Mesodermal cell (in vitro differentiated cells): ENCODE results near the gene TMEM229B.

Experiments
- H3K27ac ChIP-seq: 2 replicates; pipeline ENCODE4 v1.7.0; 2013; ENCODE audit warnings: mild to moderate bottlenecking, low read depth, low read length, moderate library complexity; ENCODE audit not compliant: severe bottlenecking
- H3K36me3 ChIP-seq: 2 replicates; pipeline ENCODE4 v1.7.1; 2013; ENCODE audit warnings: mild to moderate bottlenecking, low read length, moderate library complexity; ENCODE audit not compliant: control insufficient read depth, insufficient read depth
- H3K4me1 ChIP-seq: one replicate; pipeline ENCODE4 v1.7.1; 2013; ENCODE audit warnings: mild to moderate bottlenecking, low read length; ENCODE audit not compliant: insufficient read depth, control insufficient read depth, poor library complexity, severe bottlenecking
- H3K4me3 ChIP-seq: 2 replicates; pipeline ENCODE4 v1.7.0; 2013; ENCODE audit warnings: low read length, control low read depth, mild to moderate bottlenecking; ENCODE audit not compliant: insufficient read depth, poor library complexity, severe bottlenecking; ENCODE audit errors: extremely low read depth
- H3K9me3 ChIP-seq: 2 replicates; pipeline ENCODE4 v1.7.1; 2013; ENCODE audit warnings: mild to moderate bottlenecking, low read length, moderate library complexity; ENCODE audit not compliant: control insufficient read depth
- WGBS, 2 experiments: methylation state at CpG; one replicate each; pipeline ENCODE4 v1.1.5; 2013; ENCODE audit warnings: missing lambda C conversion rate in 2 of 2; ENCODE audit not compliant: insufficient coverage in 2 of 2; 5-methylcytosine and 5-hydroxymethylcytosine counted together

TMEM229B gene

DNA sequence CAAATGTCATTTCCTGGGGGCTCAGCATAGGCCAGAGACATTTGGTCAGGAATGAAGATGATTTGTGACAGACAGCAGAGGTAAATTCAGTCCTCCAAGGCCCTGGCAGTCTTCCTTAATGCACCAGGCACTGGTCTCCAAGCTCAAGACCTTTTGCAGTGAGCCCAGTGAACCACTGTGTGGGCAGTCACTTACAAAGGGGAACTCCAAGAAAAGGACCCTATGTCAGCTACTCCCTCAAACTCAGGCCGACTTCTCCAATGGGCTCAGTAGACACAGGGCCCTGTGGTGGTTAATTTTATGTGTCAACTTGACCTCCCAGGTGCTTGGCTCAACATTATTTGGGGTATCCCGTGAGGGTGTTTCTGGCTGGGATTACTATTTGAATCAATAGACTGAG lies 47.3 kb downstream of the TMEM229B start:
- WGBS, 2 experiments: 100% methylated on average over 1 to 2 of the region's 2 CpGs
- H3K36me3 ChIP-seq: no peaks in the 10 kb centered on the region
- H3K4me3 ChIP-seq: no peak overlapping the region
- H3K9me3 ChIP-seq: no peaks in the 10 kb centered on the region
- no peak overlapping the region for H3K27ac ChIP-seq
- peaks cover 11% of the 10 kb centered on the region for H3K4me1 ChIP-seq

DNA sequence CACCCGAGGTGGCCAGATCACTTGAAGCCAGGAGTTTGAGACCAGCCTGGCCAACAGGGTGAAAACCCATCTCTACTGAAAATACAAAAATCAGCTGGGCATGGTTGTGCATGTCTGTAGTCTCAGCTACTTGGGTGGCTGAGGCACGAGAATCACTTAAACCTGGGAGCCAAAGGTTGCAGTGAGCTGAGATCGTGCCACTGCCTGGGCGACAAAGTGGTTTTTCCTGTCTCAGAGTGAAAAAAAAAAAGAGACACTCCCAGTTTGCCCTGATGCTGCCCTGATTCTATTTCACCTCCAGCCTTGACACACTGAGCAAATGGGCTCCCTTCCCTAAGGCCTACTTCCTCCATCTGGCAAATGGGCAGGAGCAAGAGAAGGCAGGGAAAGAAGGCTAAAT lies 48.0 kb downstream of the TMEM229B start:
- 92 to 96% methylated on average over 4 of the region's 4 CpGs for WGBS, 2 experiments
- Histone ChIP-seq H3K27ac (no peak overlapping the region), H3K9me3 (no peaks in the 10 kb centered on the region), H3K4me1 (peaks cover 11% of the 10 kb centered on the region), H3K36me3 (no peaks in the 10 kb centered on the region), H3K4me3 (no peak overlapping the region)

DNA sequence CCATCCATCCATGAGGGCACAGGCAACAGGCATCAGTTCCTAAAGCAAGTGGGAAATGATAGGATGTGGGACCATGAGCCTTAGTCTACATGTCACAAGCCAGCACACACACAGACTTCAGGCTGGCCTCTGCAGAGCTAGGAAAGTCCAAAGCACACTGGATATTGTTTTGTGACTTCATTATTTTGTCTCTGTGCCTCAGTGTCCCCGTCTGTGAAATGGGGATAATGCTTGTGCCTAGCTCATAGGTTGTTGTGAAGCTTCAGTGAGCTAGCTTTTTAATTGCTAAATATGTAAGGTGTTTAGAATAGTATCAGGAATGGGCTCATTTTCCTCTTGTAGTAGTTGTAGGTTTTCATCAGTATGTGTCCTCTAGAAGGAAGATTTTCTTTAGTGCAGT lies 49.6 kb downstream of the TMEM229B start:
- H3K9me3 ChIP-seq: no peaks in the 10 kb centered on the region
- H3K4me3 ChIP-seq: no peak overlapping the region
- peaks cover 4% of the 10 kb centered on the region for H3K4me1 ChIP-seq
- 83% methylated on average over 1 of the region's 1 CpG; no CpG with 5 or more reads in 1 of the 2 experiments for WGBS, 2 experiments
- H3K27ac ChIP-seq: no peak overlapping the region
- no peaks in the 10 kb centered on the region for H3K36me3 ChIP-seq

DNA sequence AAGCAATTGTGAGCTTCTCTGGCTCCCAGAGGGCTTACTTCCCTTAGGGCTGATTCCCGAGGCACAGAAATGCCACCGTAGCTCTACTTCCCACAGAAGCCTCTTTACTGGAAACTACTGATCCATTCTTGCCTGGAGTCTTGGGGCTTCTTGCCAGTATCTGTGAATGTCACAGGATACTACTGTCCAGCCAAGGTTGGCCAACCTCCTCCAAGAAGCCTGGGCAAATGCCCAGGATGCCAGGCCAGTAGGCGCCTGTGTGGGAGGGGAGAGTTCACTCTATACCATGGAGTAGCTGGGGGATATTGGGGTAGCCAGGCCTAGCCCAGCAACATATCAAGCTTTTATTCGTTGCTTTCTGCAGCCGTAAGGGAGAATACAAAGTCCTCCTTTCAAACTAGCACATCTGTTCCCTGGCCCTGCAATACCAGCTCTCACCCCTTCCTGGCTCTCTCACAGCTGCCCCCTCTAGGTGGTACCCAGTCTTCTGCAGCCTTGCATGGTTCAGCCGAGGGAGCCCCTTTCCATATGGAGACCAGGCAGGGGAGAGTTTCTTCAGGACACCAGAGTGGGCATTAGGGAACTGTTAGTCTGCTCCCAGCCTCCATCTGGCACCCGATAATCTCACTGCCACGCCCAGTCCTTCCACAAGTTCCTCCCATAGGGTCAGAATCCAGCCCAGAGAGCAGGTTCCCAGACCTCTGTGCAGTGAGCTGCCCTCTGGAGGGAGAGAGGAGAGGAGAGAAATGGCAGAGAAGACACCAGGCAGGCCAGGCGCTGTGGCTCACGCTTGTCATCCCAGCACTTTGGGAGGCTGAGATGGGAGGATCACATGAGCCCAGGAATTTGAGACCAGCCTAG lies 52.3 kb downstream of the TMEM229B start:
- Histone ChIP-seq H3K4me1 (no peaks in the 10 kb centered on the region), H3K4me3 (no peak overlapping the region), H3K36me3 (no peaks in the 10 kb centered on the region), H3K27ac (no peak overlapping the region), H3K9me3 (no peaks in the 10 kb centered on the region)
- 95 to 96% methylated on average over 6 to 7 of the region's 10 CpGs for whole genome bisulfite sequencing, 2 experiments

DNA sequence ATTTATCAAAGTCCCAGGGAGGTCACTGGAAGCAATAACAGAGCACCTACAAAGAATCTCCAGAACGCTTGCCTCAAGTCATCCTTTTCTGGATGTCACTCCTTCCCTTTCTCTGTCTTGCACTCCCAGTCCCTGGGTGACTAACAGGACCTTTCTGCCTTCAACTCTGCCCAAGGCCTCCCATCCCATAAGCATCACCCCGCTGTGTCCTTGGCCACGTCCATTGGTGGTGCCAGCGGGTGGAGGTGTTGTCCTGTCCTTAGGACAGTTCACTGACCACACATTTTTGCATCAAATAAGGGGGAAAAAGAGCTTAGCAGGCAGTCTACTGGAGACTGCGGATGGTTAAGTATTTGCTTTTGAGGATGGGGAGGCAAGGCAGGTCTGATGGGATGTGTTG lies 52.9 kb downstream of the TMEM229B start:
- H3K36me3 ChIP-seq: no peaks in the 10 kb centered on the region
- H3K9me3 ChIP-seq: no peaks in the 10 kb centered on the region
- no peak overlapping the region for H3K27ac ChIP-seq
- H3K4me3 ChIP-seq: no peak overlapping the region
- WGBS, 2 experiments: 85 to 86% methylated on average over 4 of the region's 5 CpGs
- no peaks in the 10 kb centered on the region for H3K4me1 ChIP-seq

DNA sequence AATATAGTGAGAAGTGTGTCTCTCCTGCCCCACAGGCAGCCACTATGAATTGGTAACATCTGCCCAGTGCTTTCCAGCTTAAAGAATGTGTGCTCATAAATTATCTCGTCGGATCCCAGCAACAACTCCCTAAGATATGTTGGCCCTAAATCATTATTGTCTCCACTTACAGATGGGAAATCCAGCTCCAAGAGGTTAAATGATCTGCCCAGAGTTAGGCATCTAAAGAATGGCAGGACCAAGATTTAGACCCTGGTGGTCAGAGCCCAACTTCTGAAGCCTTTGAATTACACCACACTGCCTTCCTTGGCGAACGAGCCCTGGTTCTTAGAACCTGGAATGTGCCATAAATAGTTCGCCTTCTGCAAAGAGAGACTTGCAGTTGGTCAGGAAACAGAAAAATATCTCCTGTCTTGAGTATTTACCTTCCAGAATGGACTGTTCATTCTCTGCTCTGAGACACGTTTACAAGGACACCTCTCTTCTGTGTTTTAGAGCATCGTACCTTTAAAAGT lies 56.4 kb downstream of the TMEM229B start:
- H3K4me3 ChIP-seq: no peak overlapping the region
- peak overlapping the region; percentile 80 for H3K27ac ChIP-seq
- peaks cover 6% of the 10 kb centered on the region for H3K4me1 ChIP-seq
- H3K9me3 ChIP-seq: no peaks in the 10 kb centered on the region
- WGBS, 2 experiments: 86 to 91% methylated on average over 6 to 7 of the region's 7 CpGs
- H3K36me3 ChIP-seq: no peaks in the 10 kb centered on the region

DNA sequence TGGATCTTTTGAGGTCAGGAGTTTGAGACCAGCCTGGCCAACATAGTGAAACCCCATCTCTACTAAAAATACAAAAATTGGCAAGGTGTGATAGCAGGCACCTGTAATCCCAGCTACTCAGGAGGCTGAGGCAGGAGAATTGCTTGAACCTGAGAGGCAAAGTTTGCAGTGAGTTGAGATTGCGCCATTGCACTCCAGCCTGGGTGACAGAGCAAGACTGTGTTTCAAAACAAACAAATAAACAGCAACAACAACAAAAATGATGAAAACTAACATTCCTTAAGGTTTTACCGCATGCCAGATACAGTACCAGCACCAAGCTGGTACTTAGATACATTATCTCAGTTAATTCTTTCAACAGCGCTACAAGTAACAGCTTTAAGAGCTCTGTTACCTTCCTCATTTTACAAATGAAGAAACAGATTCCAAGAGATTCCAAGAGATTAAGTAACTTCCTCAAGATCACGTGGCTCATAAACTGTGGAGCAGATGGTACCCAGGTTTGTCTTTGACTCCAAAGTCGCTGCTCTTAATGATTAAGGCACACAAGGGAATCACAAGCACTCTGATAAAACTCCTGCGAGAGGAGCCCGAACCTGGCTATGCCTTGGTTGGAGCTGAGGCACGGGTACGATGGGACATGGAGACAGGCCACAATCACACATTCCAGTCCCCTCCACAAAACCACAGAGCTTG lies 58.9 kb downstream of the TMEM229B start:
- H3K4me1 ChIP-seq: peaks cover 14% of the 10 kb centered on the region
- WGBS, 2 experiments: 91 to 98% methylated on average over 5 of the region's 9 CpGs
- no peak overlapping the region for H3K4me3 ChIP-seq
- H3K27ac ChIP-seq: no peak overlapping the region
- H3K9me3 ChIP-seq: no peaks in the 10 kb centered on the region
- H3K36me3 ChIP-seq: no peaks in the 10 kb centered on the region

DNA sequence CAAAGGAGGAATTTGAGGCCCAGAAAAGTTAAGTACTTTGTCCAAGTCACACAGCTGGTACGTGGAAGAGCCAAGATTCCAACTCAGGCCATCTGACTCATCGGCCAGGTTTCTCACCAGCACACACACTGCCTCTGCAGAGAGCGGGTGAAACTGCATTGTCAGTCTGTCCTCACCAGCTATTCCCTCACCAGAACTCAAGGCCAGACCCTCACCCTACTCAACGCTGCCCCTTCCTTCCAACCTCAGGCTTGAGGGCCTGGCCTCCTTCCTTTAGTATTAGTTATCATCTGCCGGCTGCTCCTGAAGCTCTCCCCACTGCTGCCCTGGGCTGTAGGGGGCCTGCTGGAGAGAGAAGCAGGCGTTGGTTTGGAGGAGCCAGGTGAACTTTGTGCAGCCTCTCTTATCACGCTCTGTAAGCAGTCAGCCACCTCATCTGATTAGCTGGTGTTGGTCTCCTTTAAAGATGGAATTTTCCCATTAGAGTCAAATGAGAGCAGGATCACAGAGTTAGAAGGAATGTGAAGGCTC lies 60.0 kb downstream of the TMEM229B start:
- 70 to 82% methylated on average over 5 to 6 of the region's 7 CpGs for WGBS, 2 experiments
- H3K4me3 ChIP-seq: no peak overlapping the region

DNA sequence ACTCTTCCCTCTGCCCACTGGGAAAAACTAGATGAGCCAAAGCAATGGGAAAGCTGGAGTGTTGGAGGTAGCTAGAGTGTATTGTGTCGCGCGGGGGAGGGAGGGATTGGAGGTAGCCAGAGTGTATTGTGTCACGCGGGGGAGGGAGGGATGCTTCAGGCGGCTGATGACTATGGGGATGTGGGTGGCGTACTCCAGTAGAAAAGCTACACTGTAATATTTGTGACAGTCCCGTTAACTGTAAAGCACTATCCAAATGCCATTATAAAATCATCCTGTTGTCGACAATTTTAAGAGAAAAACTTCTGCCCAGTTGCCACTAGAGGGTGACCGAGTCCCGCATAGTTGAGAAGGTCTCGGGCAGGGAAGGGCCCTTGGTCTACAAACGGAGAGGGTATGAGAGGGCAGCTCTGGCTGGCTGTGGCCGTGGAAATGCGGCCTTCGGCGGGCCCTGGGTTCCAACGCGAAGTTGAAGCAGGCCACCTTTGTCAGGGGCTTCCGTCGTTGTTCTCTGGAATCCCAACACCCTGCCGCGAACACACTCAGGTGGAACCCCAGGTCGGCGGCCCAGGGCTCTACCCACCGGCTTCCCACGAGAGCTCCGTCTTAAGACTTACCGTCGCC lies 61.4 kb downstream of the TMEM229B start:
- Histone ChIP-seq H3K27ac (no peak overlapping the region), H3K9me3 (no peaks in the 10 kb centered on the region), H3K4me3 (no peak overlapping the region), H3K4me1 (peaks cover 14% of the 10 kb centered on the region), H3K36me3 (no peaks in the 10 kb centered on the region)
- 9 to 44% methylated on average over 12 to 27 of the region's 30 CpGs for WGBS, 2 experiments

More for the DNA sequence above, 60.0 kb downstream of the TMEM229B start:
- Histone ChIP-seq H3K27ac (peak overlapping the region; percentile 45), H3K9me3 (no peaks in the 10 kb centered on the region), H3K36me3 (no peaks in the 10 kb centered on the region), H3K4me1 (peaks cover 14% of the 10 kb centered on the region)

DNA sequence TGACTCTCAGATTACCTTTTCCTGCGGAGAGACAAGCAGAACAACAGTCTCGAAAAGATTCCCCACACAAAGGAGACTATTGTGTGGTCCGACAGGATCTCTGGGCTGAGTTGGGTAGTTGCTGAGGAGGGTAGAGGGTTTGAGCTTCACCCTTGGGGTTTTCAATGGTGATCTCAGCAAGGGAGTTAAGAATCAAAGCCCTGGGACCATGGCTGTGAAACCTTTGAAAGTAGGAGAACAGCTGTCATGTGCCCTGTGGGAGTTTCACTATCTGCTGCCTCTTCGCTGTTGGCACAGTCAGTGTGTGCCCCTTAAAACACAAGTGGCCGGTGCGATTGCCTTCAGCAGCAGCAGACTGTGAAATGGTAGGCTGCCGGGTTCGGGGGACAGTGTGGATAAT lies 62.4 kb downstream of the TMEM229B start:
- no peaks in the 10 kb centered on the region for H3K36me3 ChIP-seq
- no peak overlapping the region for H3K27ac ChIP-seq
- no peaks in the 10 kb centered on the region for H3K9me3 ChIP-seq
- WGBS, 2 experiments: 83 to 98% methylated on average over 6 of the region's 8 CpGs
- H3K4me3 ChIP-seq: no peak overlapping the region
- H3K4me1 ChIP-seq: peaks cover 14% of the 10 kb centered on the region
